Dendritic cell treated with granulocyte-macrophage colony-stimulating factor and Interleukin-4, amounts not matched to agents 40 ng/mL and 50 ng/mL, for 4 days (primary cell): ENCODE measurements around the gene ILKAP.

Experiments used
- H3K27ac Mint-ChIP-seq: one replicate; pipeline ENCODE4 v1.8.0; 2022; ENCODE audit warnings: mild to moderate bottlenecking, mixed read lengths
- H3K27me3 Mint-ChIP-seq: one replicate; pipeline ENCODE4 v1.8.0; 2022; ENCODE audit warnings: mild to moderate bottlenecking, mixed read lengths
- H3K36me3 Mint-ChIP-seq: one replicate; pipeline ENCODE4 v1.8.0; 2022; ENCODE audit warnings: low read depth, mixed read lengths
- H3K4me1 Mint-ChIP-seq: one replicate; pipeline ENCODE4 v1.8.0; 2022; ENCODE audit warnings: low read depth, mixed read lengths
- H3K4me3 Mint-ChIP-seq: one replicate; pipeline ENCODE4 v1.8.0; 2022; ENCODE audit warnings: mild to moderate bottlenecking, moderate library complexity, mixed read lengths
- H3K9me3 Mint-ChIP-seq: one replicate; pipeline ENCODE4 v1.8.0; 2022; ENCODE audit warnings: mixed read lengths
- intact Hi-C: fragments of 100-400 bp; cut with micrococcal nuclease; formaldehyde crosslinking; loops from one replicate; pipeline ENCODE4 v1.15.0; 2022

ILKAP gene

GRCh38 chr2:238140721-238141540 lies 62.6 kb downstream of the ILKAP start:
- Mint-ChIP-seq H3K4me1 (peaks cover 73% of the 10 kb centered on the region), H3K4me3 (no peak overlapping the region), H3K27ac (peak overlapping the region; percentile 84), H3K9me3 (no peaks in the 10 kb centered on the region), H3K36me3 (no peaks in the 10 kb centered on the region), H3K27me3 (peaks cover 1% of the 10 kb centered on the region)
- intact Hi-C loops = no loop called here

GRCh38 chr2:238140040-238140439 lies 63.5 kb downstream of the ILKAP start:
- intact Hi-C loops = no loop called here
- peaks cover 1% of the 10 kb centered on the region for H3K27me3 Mint-ChIP-seq
- H3K36me3 Mint-ChIP-seq = no peaks in the 10 kb centered on the region
- H3K4me3 Mint-ChIP-seq = no peak overlapping the region
- H3K4me1 Mint-ChIP-seq = peaks cover 75% of the 10 kb centered on the region
- no peak overlapping the region for H3K27ac Mint-ChIP-seq
- no peaks in the 10 kb centered on the region for H3K9me3 Mint-ChIP-seq

GRCh38 chr2:238139196-238140039 lies 64.1 kb downstream of the ILKAP start:
- Mint-ChIP-seq H3K27ac (no peak overlapping the region), H3K36me3 (no peaks in the 10 kb centered on the region), H3K27me3 (peaks cover 1% of the 10 kb centered on the region), H3K9me3 (no peaks in the 10 kb centered on the region), H3K4me3 (no peak overlapping the region), H3K4me1 (peaks cover 75% of the 10 kb centered on the region)
- intact Hi-C loops = no loop called here

- Mint-ChIP-seq H3K9me3 (no peaks in the 10 kb centered on the region), H3K4me3 (no peak within 1 kb of the TSS), H3K27me3 (no peaks in the 10 kb centered on the region), H3K4me1 (peaks cover 69% of the 10 kb centered on the region), H3K36me3 (no peaks in the 10 kb centered on the region), H3K27ac (peak within 1 kb of the TSS; percentile 30)
- intact Hi-C loops = no loop called here
Observed at GRCh38 chr2:238138331-238139195, 64.9 kb downstream of the ILKAP start, which contains the start of gene KLHL30. Gene KLHL30, plus strand, starts transcription at chr2:238138668. Its CDS starts 2,087 bp downstream, at chr2:238140755.

GRCh38 chr2:238137885-238138284 lies 65.6 kb downstream of the ILKAP start:
- Mint-ChIP-seq H3K27ac (peak overlapping the region; percentile 30), H3K9me3 (no peaks in the 10 kb centered on the region), H3K27me3 (no peaks in the 10 kb centered on the region), H3K36me3 (no peaks in the 10 kb centered on the region), H3K4me3 (no peak overlapping the region), H3K4me1 (peaks cover 71% of the 10 kb centered on the region)
- intact Hi-C loops = no loop called here

GRCh38 chr2:238136820-238137537 lies 66.5 kb downstream of the ILKAP start:
- Mint-ChIP-seq H3K9me3 (no peaks in the 10 kb centered on the region), H3K4me1 (peaks cover 62% of the 10 kb centered on the region), H3K27ac (peak overlapping the region; percentile 70), H3K36me3 (peaks cover 6% of the 10 kb centered on the region), H3K27me3 (no peaks in the 10 kb centered on the region), H3K4me3 (no peak overlapping the region)
- intact Hi-C loops = no loop called here

- Mint-ChIP-seq H3K36me3 (peaks cover 15% of the 10 kb centered on the region), H3K4me3 (no peak overlapping the region), H3K27me3 (no peaks in the 10 kb centered on the region), H3K9me3 (no peaks in the 10 kb centered on the region), H3K4me1 (peaks cover 49% of the 10 kb centered on the region), H3K27ac (no peak overlapping the region)
- intact Hi-C loops = no loop called here
Observed at GRCh38 chr2:238135601-238136150, 67.8 kb downstream of the ILKAP start.

- Mint-ChIP-seq H3K27me3 (no peaks in the 10 kb centered on the region), H3K36me3 (peaks cover 15% of the 10 kb centered on the region), H3K4me3 (no peak overlapping the region), H3K27ac (no peak overlapping the region), H3K4me1 (peaks cover 36% of the 10 kb centered on the region), H3K9me3 (no peaks in the 10 kb centered on the region)
- intact Hi-C loops = no loop called here
Observed at GRCh38 chr2:238134393-238134785, 69.1 kb downstream of the ILKAP start.

- Mint-ChIP-seq H3K27me3 (no peaks in the 10 kb centered on the region), H3K9me3 (no peaks in the 10 kb centered on the region), H3K27ac (no peak overlapping the region), H3K4me3 (no peak overlapping the region), H3K4me1 (peaks cover 35% of the 10 kb centered on the region), H3K36me3 (peaks cover 15% of the 10 kb centered on the region)
- intact Hi-C loops = no loop called here
Observed at GRCh38 chr2:238133499-238134392, 69.7 kb downstream of the ILKAP start.

GRCh38 chr2:238132463-238133450 lies 70.7 kb downstream of the ILKAP start:
- Mint-ChIP-seq H3K27ac (no peak overlapping the region), H3K27me3 (no peaks in the 10 kb centered on the region), H3K4me1 (peaks cover 27% of the 10 kb centered on the region), H3K4me3 (no peak overlapping the region), H3K9me3 (no peaks in the 10 kb centered on the region), H3K36me3 (peaks cover 15% of the 10 kb centered on the region)
- intact Hi-C loops = no loop called here

- Mint-ChIP-seq H3K4me1 (peaks cover 19% of the 10 kb centered on the region), H3K4me3 (no peak overlapping the region), H3K36me3 (peaks cover 15% of the 10 kb centered on the region), H3K27me3 (no peaks in the 10 kb centered on the region), H3K9me3 (no peaks in the 10 kb centered on the region), H3K27ac (no peak overlapping the region)
- intact Hi-C loops = no loop called here
Observed at GRCh38 chr2:238131761-238132462, 71.6 kb downstream of the ILKAP start.
